ENCODE results near the gene EFEMP2.
A peak's percentile ranks its signal among the peaks of the same experiment; 100 is the strongest.

The EFEMP2 gene

GRCh38 chr11:65906602-65907001 lies 34.0 kb upstream of the EFEMP2 start:
- Histone ChIP-seq H3K27ac (no peak overlapping the region), H3K27me3 (no peaks in the 10 kb centered on the region), H3K36me3 (no peaks in the 10 kb centered on the region), H3K4me1 (ENCODE audit: control insufficient read depth in 1 of 2, insufficient read depth in 1 of 2, low read depth in 1 of 2, low read length in 1 of 2) (no peaks in the 10 kb centered on the region), H3K9me3 (no peaks in the 10 kb centered on the region), H3K4me3 (ENCODE audit: low read depth in 1 of 2, low read length in 1 of 2) (no peak overlapping the region)
- TF ChIP-seq, protein P1, sequence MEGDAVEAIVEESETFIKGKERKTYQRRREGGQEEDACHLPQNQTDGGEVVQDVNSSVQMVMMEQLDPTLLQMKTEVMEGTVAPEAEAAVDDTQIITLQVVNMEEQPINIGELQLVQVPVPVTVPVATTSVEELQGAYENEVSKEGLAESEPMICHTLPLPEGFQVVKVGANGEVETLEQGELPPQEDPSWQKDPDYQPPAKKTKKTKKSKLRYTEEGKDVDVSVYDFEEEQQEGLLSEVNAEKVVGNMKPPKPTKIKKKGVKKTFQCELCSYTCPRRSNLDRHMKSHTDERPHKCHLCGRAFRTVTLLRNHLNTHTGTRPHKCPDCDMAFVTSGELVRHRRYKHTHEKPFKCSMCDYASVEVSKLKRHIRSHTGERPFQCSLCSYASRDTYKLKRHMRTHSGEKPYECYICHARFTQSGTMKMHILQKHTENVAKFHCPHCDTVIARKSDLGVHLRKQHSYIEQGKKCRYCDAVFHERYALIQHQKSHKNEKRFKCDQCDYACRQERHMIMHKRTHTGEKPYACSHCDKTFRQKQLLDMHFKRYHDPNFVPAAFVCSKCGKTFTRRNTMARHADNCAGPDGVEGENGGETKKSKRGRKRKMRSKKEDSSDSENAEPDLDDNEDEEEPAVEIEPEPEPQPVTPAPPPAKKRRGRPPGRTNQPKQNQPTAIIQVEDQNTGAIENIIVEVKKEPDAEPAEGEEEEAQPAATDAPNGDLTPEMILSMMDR (IDR thresholded peaks at IDR 0.05) = no peak

GRCh38 chr11:65903715-65904114 lies 31.1 kb upstream of the EFEMP2 start:
- no peaks in the 10 kb centered on the region for H3K9me3 ChIP-seq
- peaks cover 19 to 23% of the 10 kb centered on the region in 2 experiments for H3K4me1 ChIP-seq (ENCODE audit: control insufficient read depth in 1 of 2, insufficient read depth in 1 of 2, low read depth in 1 of 2, low read length in 1 of 2)
- H3K4me3 ChIP-seq (ENCODE audit: low read depth in 1 of 2, low read length in 1 of 2) = no peak overlapping the region
- no peak overlapping the region for H3K27ac ChIP-seq
- H3K27me3 ChIP-seq = peaks cover 14% of the 10 kb centered on the region
- no peaks in the 10 kb centered on the region for H3K36me3 ChIP-seq
- TF ChIP-seq, protein P1 (IDR thresholded peaks at IDR 0.05) = no peak

GRCh38 chr11:65903068-65903481 lies 30.5 kb upstream of the EFEMP2 start:
- no peak overlapping the region for H3K27ac ChIP-seq
- H3K27me3 ChIP-seq = peaks cover 20% of the 10 kb centered on the region
- no peak overlapping the region for H3K4me3 ChIP-seq (ENCODE audit: low read depth in 1 of 2, low read length in 1 of 2)
- no peaks in the 10 kb centered on the region for H3K36me3 ChIP-seq
- TF ChIP-seq, protein P1 (IDR thresholded peaks at IDR 0.05) = no peak
- H3K9me3 ChIP-seq = no peaks in the 10 kb centered on the region
- peaks cover 21 to 25% of the 10 kb centered on the region in 2 experiments for H3K4me1 ChIP-seq (ENCODE audit: control insufficient read depth in 1 of 2, insufficient read depth in 1 of 2, low read depth in 1 of 2, low read length in 1 of 2)

- peaks cover 21 to 25% of the 10 kb centered on the region in 2 experiments for H3K4me1 ChIP-seq (ENCODE audit: control insufficient read depth in 1 of 2, insufficient read depth in 1 of 2, low read depth in 1 of 2, low read length in 1 of 2)
- H3K9me3 ChIP-seq = no peaks in the 10 kb centered on the region
- peak overlapping the region; percentile 65 to 75 for H3K4me3 ChIP-seq (ENCODE audit: low read depth in 1 of 2, low read length in 1 of 2)
- H3K27ac ChIP-seq = peak overlapping the region; percentile 72
- H3K27me3 ChIP-seq = peaks cover 21% of the 10 kb centered on the region
- no peaks in the 10 kb centered on the region for H3K36me3 ChIP-seq
- TF ChIP-seq, protein P1 (IDR thresholded peaks at IDR 0.05) = no peak
These were observed 28.2 kb upstream of the EFEMP2 start for GRCh38 chr11:65900899-65901180.

DNA sequence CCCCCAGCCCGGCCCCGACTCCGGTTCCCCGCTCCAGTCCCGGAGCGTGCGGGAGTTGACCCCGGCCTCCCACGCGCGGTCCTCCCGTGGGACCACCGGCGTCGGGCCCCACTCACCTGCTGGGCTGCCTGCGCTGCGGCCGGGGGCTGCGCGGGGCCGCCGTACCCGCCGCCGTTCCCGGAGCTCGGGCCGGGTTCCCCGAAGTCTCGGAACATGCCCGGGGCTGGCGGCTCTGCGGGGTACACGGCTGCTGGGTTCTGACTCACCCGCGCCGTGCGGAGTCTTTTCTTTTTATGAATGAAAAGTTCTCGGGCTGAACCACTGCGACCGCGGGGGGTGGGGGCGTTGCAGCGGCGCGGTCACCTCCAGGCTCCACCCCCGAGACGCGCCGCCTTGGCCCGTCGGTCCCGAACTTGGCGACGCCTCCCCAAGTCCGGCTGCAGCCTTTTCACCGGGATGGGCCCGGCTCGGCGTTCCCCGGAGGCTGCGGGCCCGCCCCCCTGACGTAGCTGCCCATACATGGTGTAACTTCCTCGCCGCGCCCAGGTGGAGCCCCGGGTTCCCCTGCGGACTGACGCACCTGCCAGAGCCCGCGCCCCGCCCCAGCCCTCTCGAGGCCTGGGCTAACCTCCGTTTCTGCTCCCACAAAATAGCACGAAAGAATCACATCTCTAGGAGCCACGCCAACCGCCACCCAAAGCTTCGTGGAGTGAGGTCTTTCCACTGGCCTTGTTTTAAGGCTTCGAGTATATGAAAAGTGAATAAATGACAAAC lies 27.7 kb upstream of the EFEMP2 start, which contains the start of gene FOSL1:
FOSL1 (minus strand) TSS at position 264 of the 774 bp plus-strand sequence; CDS start at position 215, 49 bp downstream.
- H3K27ac ChIP-seq = peak within 1 kb of the TSS; percentile 72
- TF ChIP-seq, protein P1 (IDR thresholded peaks at IDR 0.05) = peak; percentile 35
- peaks cover 21% of the 10 kb centered on the region for H3K27me3 ChIP-seq
- peak within 1 kb of the TSS; percentile 65 to 75 for H3K4me3 ChIP-seq (ENCODE audit: low read depth in 1 of 2, low read length in 1 of 2)
- H3K36me3 ChIP-seq = no peaks in the 10 kb centered on the region
- peaks cover 21 to 25% of the 10 kb centered on the region in 2 experiments for H3K4me1 ChIP-seq (ENCODE audit: control insufficient read depth in 1 of 2, insufficient read depth in 1 of 2, low read depth in 1 of 2, low read length in 1 of 2)
- H3K9me3 ChIP-seq = no peaks in the 10 kb centered on the region

All from neutrophil (primary cell).